IMR-90 (cell line): Measurements from ENCODE around the gene TEX14. TPM values are rescaled to one million over a fixed set of nuclear protein-coding genes. Genes with fewer than 3 reads are reported as not detected.

Experiments used
- ATAC-seq: fragments of 200-7000 bp; cut with Tn5 transposase; 2 replicates; pipeline ENCODE4 v1.9.1; 2020; ENCODE audit warnings: low read depth, mild to moderate bottlenecking, moderate library complexity
- BruUV-seq: library from RNA; stranded (reverse); fragments of 400-500 nt; replicated peaks from 2 replicates; lab custom pipeline; 2021; lab: Mats Ljungman, UMichigan
- CTCF ChIA-PET: fragments of 300-600 bp; formaldehyde crosslinking; extraction: SDS; loops from one replicate; lab custom pipeline; 2021; ENCODE audit warnings: antibody characterized with exemption; lab: Yijun Ruan, JAX
- POLR2A ChIA-PET: fragments of 300-600 bp; sonication (Branson Sonifier 250); formaldehyde crosslinking; loops from one replicate; lab custom pipeline; 2022; ENCODE audit warnings: antibody characterized with exemption; ENCODE audit not compliant: unreplicated experiment; lab: Charles Lee
- DNase-seq: peaks from one replicate; pipeline ENCODE4 v3.0.0; 2013
- H2AFZ ChIP-seq: replicated peaks from 2 replicates; pipeline ENCODE3; 2013; ENCODE audit warnings: low read length, mild to moderate bottlenecking; ENCODE audit not compliant: poor library complexity
- H2AK5ac ChIP-seq: 2 replicates; pipeline ENCODE4 v1.6.1; 2013; ENCODE audit warnings: low read depth, low read length, inconsistent platforms
- H2AK9ac ChIP-seq: replicated peaks from 2 replicates; pipeline ENCODE3; 2013; ENCODE audit warnings: mild to moderate bottlenecking, low read depth, low read length, moderate library complexity; ENCODE audit not compliant: poor library complexity
- H2BK120ac ChIP-seq: 2 replicates; pipeline ENCODE4 v1.6.1; 2013; ENCODE audit warnings: low read depth, low read length, inconsistent platforms
- H2BK15ac ChIP-seq: 3 replicates; pipeline ENCODE4 v1.6.1; 2013; ENCODE audit warnings: low read depth, low read length, inconsistent platforms
- H2BK20ac ChIP-seq: 2 replicates; pipeline ENCODE4 v1.6.1; 2013; ENCODE audit warnings: low read depth, mild to moderate bottlenecking, inconsistent platforms, low read length, moderate library complexity
- H2BK5ac ChIP-seq: 2 replicates; pipeline ENCODE4 v1.6.1; 2013; ENCODE audit warnings: mild to moderate bottlenecking, low read depth, low read length, inconsistent platforms; ENCODE audit not compliant: poor library complexity, severe bottlenecking
- H3K14ac ChIP-seq: replicated peaks from 2 replicates; pipeline ENCODE4 v1.6.1; 2013; ENCODE audit warnings: low read depth, low read length, inconsistent platforms
- H3K18ac ChIP-seq: 2 replicates; pipeline ENCODE4 v1.6.1; 2013; ENCODE audit warnings: low read depth, low read length, control low read depth
- H3K23ac ChIP-seq: 2 replicates; pipeline ENCODE4 v1.6.1; 2013; ENCODE audit warnings: low read depth, low read length, inconsistent platforms
- H3K27ac ChIP-seq: 2 replicates; pipeline ENCODE4 v1.5.1; 2013; ENCODE audit warnings: mild to moderate bottlenecking, control low read depth, low read length; ENCODE audit not compliant: insufficient read depth
- H3K27me3 ChIP-seq: 2 replicates; pipeline ENCODE4 v1.6.1; 2013; ENCODE audit warnings: low read length; ENCODE audit not compliant: control insufficient read depth, insufficient read depth
- H3K36me3 ChIP-seq: 2 replicates; pipeline ENCODE4 v1.6.1; 2013; ENCODE audit warnings: low read length, mixed read lengths; ENCODE audit not compliant: control insufficient read depth, insufficient read depth
- H3K4ac ChIP-seq: 2 replicates; pipeline ENCODE4 v1.6.1; 2013; ENCODE audit warnings: low read depth, low read length, inconsistent platforms
- H3K4me1 ChIP-seq: 2 replicates; pipeline ENCODE4 v1.6.1; 2013; ENCODE audit warnings: low read length, mixed read lengths; ENCODE audit not compliant: control insufficient read depth, insufficient read depth
- H3K4me2 ChIP-seq: 2 replicates; pipeline ENCODE4 v1.6.1; 2013; ENCODE audit warnings: low read depth, mild to moderate bottlenecking, control low read depth, low read length, moderate library complexity
- H3K4me3 ChIP-seq: 2 replicates; pipeline ENCODE4 v1.5.1; 2013; ENCODE audit warnings: low read depth, mild to moderate bottlenecking, control low read depth, low read length, moderate library complexity; ENCODE audit not compliant: insufficient read depth
- H3K56ac ChIP-seq: 2 replicates; pipeline ENCODE4 v1.6.1; 2013; ENCODE audit warnings: low read length, inconsistent platforms; ENCODE audit not compliant: insufficient read depth; ENCODE audit errors: extremely low read depth
- H3K79me1 ChIP-seq, 2 experiments: 2 replicates each; pipeline ENCODE4 v1.6.1; 2013; ENCODE audit warnings: low read length in 2 of 2, inconsistent platforms in 1 of 2, low read depth in 1 of 2
- H3K9ac ChIP-seq: 2 replicates; pipeline ENCODE4 v1.6.1; 2013; ENCODE audit warnings: low read depth, low read length, control low read depth
- H3K9me1 ChIP-seq: 2 replicates; pipeline ENCODE4 v1.6.1; 2013; ENCODE audit warnings: low read length, inconsistent platforms; ENCODE audit not compliant: insufficient read depth
- H3K9me3 ChIP-seq: 2 replicates; pipeline ENCODE4 v1.6.1; 2013; ENCODE audit warnings: low read length; ENCODE audit not compliant: control insufficient read depth, insufficient read depth
- H4K20me1 ChIP-seq: 2 replicates; pipeline ENCODE4 v1.6.1; 2013; ENCODE audit warnings: low read length, inconsistent platforms; ENCODE audit not compliant: insufficient read depth
- H4K5ac ChIP-seq: 2 replicates; pipeline ENCODE4 v1.6.1; 2013; ENCODE audit warnings: mild to moderate bottlenecking, low read depth, low read length, control low read depth
- H4K8ac ChIP-seq, 2 experiments: 2 replicates each; pipeline ENCODE4 v1.6.1; 2013; ENCODE audit warnings: low read depth in 2 of 2, low read length in 2 of 2, control low read depth in 1 of 2, inconsistent platforms in 1 of 2
- H4K91ac ChIP-seq: 2 replicates; pipeline ENCODE4 v1.6.1; 2013; ENCODE audit warnings: low read depth, low read length, inconsistent platforms; ENCODE audit not compliant: insufficient read depth
- CEBPB ChIP-seq: IDR thresholded peaks from 2 replicates; pipeline ENCODE4 v1.6.1; 2012; ENCODE audit warnings: low read depth, low read length, improper control_type of control experiment
- FOS ChIP-seq: fragments of 150-350 bp; IDR thresholded peaks from 2 replicates; pipeline ENCODE4 v1.6.1; 2016; ENCODE audit warnings: low read depth, low read length
- MAFK ChIP-seq: IDR thresholded peaks from 2 replicates; pipeline ENCODE4 v1.6.1; 2012; ENCODE audit warnings: low read depth, low read length, improper control_type of control experiment
- MXI1 ChIP-seq: IDR thresholded peaks from 2 replicates; pipeline ENCODE4 v1.6.1; 2012; ENCODE audit warnings: low read depth, mild to moderate bottlenecking, low read length, moderate library complexity, borderline replicate concordance
- NFE2L2 ChIP-seq: fragments of 150-350 bp; IDR thresholded peaks from 2 replicates; pipeline ENCODE4 v1.6.1; 2016; ENCODE audit warnings: low read depth, mild to moderate bottlenecking, low read length
- POLR2A ChIP-seq: IDR thresholded peaks from 2 replicates; pipeline ENCODE4 v1.6.1; 2012; ENCODE audit warnings: mild to moderate bottlenecking, low read depth, low read length
- RAD21 ChIP-seq: IDR thresholded peaks from 2 replicates; pipeline ENCODE4 v1.6.1; 2012; ENCODE audit warnings: low read length, improper control_type of control experiment
- RCOR1 ChIP-seq: IDR thresholded peaks from 2 replicates; pipeline ENCODE4 v1.6.1; 2012; ENCODE audit warnings: mild to moderate bottlenecking, low read length, improper control_type of control experiment; ENCODE audit not compliant: insufficient replicate concordance
- RFX5 ChIP-seq: IDR thresholded peaks from 2 replicates; pipeline ENCODE4 v1.8.0; 2012; ENCODE audit warnings: low read depth, mild to moderate bottlenecking, low read length, moderate library complexity
- WGBS, 2 experiments: methylation state at CpG; one replicate each; pipeline versions ENCODE4 v1.1.5 to v1.1.7; 2013; ENCODE audit warnings: missing lambda C conversion rate in 2 of 2; ENCODE audit not compliant: insufficient read length in 1 of 2; ENCODE audit errors: extremely low coverage in 2 of 2; 5-methylcytosine and 5-hydroxymethylcytosine counted together
- dilution Hi-C: fragments of 300-500 bp; cut with HindIII; formaldehyde crosslinking; loops from one replicate; pipeline ENCODE4 v1.14.3; 2018; ENCODE audit warnings: low sequenced_read_pairs; ENCODE audit not compliant: unreplicated experiment
- in situ Hi-C: fragments of 300-500 bp; cut with MboI; formaldehyde crosslinking; loops from 3 replicates; pipeline ENCODE4 v1.14.3; 2019; ENCODE audit warnings: low sequenced_read_pairs, inconsistent platforms, mixed read lengths
- intact Hi-C: fragments of 100-400 bp; cut with micrococcal nuclease; formaldehyde crosslinking; loops from 2 replicates; pipeline ENCODE4 v1.10.0; 2022
- polyA plus RNA-seq, 3 experiments: library from polyadenylated mRNA; depleted of rRNA; stranded (reverse); fragments of >200 nt; gene quantifications; 2 replicates each; pipeline ENCODE4 v1.2.3, GENCODE V29; 2012; ENCODE audit warnings: low replicate concordance in 1 of 3
- total RNA-seq: library from RNA; depleted of rRNA; stranded (reverse); fragments of >200 nt; gene quantifications from 2 replicates; pipeline ENCODE4 v1.2.3, GENCODE V29; 2012
- TF ChIP-seq, protein P1 (sequence below): fragments of 150-350 bp; IDR thresholded peaks from 2 replicates; pipeline ENCODE4 v1.6.1; 2017; ENCODE audit warnings: mild to moderate bottlenecking, antibody characterized with exemption, low read length, low read depth
- TF ChIP-seq, protein P2 (sequence below): conservative IDR thresholded peaks from 2 replicates; pipeline ENCODE4 v1.5.1; 2012; ENCODE audit warnings: mild to moderate bottlenecking, low read depth, low read length, improper control_type of control experiment
- TF ChIP-seq, protein P3 (sequence below): fragments of 150-350 bp; IDR thresholded peaks from 2 replicates; pipeline ENCODE4 v1.6.1; 2016; ENCODE audit warnings: low read depth, mild to moderate bottlenecking, low read length, moderate library complexity, borderline replicate concordance

TEX14 gene
- total and polyA plus RNA-seq, 2 of the 4 experiments (the other 2 are of a cell fraction), result not detected

DNA sequence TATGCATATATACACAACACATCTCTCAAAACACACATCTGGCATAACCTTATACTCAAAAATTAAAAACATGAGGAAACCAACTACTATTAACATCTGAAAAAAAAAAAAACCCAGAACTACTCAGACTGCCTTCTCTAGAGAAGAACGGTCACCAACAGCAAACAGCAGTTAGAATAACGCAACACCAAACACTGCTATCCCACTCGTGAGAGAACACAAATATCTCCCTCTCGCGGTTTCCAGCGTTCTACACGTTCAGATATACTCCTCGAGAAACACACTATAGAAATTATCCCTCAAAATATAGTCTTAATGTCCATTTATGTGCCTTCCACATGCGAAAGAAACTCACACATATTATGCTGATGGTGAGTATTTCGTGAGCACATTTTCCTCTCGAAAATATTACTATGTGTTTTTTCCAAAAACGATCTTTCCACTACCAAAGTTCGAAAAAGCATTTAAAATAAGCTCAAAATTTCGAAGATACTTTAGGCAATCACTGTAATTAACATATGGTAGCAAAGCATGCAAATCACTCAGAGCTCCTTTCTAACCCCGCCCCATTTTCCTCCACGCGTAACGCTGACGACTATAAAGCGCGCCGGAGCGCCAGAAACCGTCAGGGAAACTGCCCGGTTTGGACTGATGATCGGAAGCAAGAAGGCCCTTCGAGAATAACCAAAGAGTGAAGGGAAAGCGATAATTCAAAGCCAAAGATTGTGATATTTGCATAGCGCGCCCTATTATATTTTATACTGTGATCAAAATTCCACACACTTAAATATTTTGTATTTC is 60.1 kb downstream of the TEX14 start:
- Histone ChIP-seq H2AFZ (no peak overlapping the region), H4K91ac (no peak overlapping the region), H4K5ac (peak overlapping the region; percentile 97), H3K4me3 (peak overlapping the region; percentile 42; the same call in 1 of the 2 replicates), H3K23ac (no peak overlapping the region), H3K18ac (0 out of 2 replicates have a peak overlapping the region, but pooled peaks have one; percentile 22), H3K4me1 (no peaks in the 10 kb centered on the region), H3K4ac (peak overlapping the region; percentile 85), H2BK15ac (no peak overlapping the region), H2AK9ac (no peak overlapping the region), H4K8ac (peak overlapping the region; percentile 98 to 99), H2BK5ac (peak overlapping the region; percentile 94), H3K56ac (peak overlapping the region; percentile 83; the same call in 1 of the 2 replicates), H3K27me3 (no peaks in the 10 kb centered on the region), H3K36me3 (no peaks in the 10 kb centered on the region), H3K9me3 (no peaks in the 10 kb centered on the region), H3K79me1 (no peaks in the 10 kb centered on the region), H3K14ac (peak overlapping the region; percentile 39; the same call in 1 of the 2 replicates), H2BK20ac (peak overlapping the region; percentile 28; the same call in 1 of the 2 replicates), H4K20me1 (peaks cover 3% of the 10 kb centered on the region; the same call in 1 of the 2 replicates), H3K9ac (peak overlapping the region; percentile 84), H3K9me1 (no peaks in the 10 kb centered on the region; the same call in 1 of the 2 replicates), H2BK120ac (peak overlapping the region; percentile 69; the same call in 1 of the 2 replicates), H3K4me2 (peak overlapping the region; percentile 77), H2AK5ac (no peak overlapping the region), H3K27ac (peak overlapping the region; percentile 68; the same call in 1 of the 2 replicates)
- no CpG with 5 or more reads among the region's 30 CpGs for WGBS, 2 experiments
- intact Hi-C loops (loop anchor here (1.0 to 10.0 kb wide), 6 partner anchors 28 to 523 kb away; partner anchors contain the start of genes PRR11, RAD51C, SKA2 and TEX14), in situ Hi-C loops (loop anchor here (10.0 kb wide), 1 partner anchor 117 kb away; the partner anchor contains the start of gene MTMR4), dilution Hi-C loops (no loop called here)
- CTCF ChIA-PET, result interaction anchor here (1.2 kb wide), 1 partner anchor 113 kb away, joined by 5 read pairs; no protein-coding TSS in a partner anchor
- POLR2A ChIA-PET, result interaction anchor here (0.6 to 1.7 kb wide), 14 partner anchors 10 to 876 kb away, joined by 3 to 10 read pairs (median 4); no protein-coding TSS in a partner anchor
- ATAC-seq (peak; percentile 94), DNase-seq (peak; percentile 99)
- TSS peak; percentile 99 for BruUV-seq
- TF ChIP-seq MAFK (peak; percentile 85), FOS (peak; percentile 40; the same call in 1 of the 2 replicates), RAD21 (no peak), CEBPB (peak; percentile 75), RCOR1 (no peak), POLR2A (peak; percentile 100), RFX5 (no peak), NFE2L2 (peak; percentile 53; the same call in 1 of the 2 replicates), MXI1 (no peak)
- TF ChIP-seq, protein P1, sequence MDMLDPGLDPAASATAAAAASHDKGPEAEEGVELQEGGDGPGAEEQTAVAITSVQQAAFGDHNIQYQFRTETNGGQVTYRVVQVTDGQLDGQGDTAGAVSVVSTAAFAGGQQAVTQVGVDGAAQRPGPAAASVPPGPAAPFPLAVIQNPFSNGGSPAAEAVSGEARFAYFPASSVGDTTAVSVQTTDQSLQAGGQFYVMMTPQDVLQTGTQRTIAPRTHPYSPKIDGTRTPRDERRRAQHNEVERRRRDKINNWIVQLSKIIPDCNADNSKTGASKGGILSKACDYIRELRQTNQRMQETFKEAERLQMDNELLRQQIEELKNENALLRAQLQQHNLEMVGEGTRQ, result no peak; the same call in 1 of the 2 replicates
- TF ChIP-seq, protein P2, sequence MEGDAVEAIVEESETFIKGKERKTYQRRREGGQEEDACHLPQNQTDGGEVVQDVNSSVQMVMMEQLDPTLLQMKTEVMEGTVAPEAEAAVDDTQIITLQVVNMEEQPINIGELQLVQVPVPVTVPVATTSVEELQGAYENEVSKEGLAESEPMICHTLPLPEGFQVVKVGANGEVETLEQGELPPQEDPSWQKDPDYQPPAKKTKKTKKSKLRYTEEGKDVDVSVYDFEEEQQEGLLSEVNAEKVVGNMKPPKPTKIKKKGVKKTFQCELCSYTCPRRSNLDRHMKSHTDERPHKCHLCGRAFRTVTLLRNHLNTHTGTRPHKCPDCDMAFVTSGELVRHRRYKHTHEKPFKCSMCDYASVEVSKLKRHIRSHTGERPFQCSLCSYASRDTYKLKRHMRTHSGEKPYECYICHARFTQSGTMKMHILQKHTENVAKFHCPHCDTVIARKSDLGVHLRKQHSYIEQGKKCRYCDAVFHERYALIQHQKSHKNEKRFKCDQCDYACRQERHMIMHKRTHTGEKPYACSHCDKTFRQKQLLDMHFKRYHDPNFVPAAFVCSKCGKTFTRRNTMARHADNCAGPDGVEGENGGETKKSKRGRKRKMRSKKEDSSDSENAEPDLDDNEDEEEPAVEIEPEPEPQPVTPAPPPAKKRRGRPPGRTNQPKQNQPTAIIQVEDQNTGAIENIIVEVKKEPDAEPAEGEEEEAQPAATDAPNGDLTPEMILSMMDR, result 0 out of 2 replicates have a peak, but pooled peaks have one; percentile 22
- TF ChIP-seq, protein P3, sequence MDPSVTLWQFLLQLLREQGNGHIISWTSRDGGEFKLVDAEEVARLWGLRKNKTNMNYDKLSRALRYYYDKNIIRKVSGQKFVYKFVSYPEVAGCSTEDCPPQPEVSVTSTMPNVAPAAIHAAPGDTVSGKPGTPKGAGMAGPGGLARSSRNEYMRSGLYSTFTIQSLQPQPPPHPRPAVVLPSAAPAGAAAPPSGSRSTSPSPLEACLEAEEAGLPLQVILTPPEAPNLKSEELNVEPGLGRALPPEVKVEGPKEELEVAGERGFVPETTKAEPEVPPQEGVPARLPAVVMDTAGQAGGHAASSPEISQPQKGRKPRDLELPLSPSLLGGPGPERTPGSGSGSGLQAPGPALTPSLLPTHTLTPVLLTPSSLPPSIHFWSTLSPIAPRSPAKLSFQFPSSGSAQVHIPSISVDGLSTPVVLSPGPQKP, result no peak
